Liver (tissue), 9 donors: ENCODE results near the gene DDX17. TPM values are rescaled to one million over a fixed set of nuclear protein-coding genes. Genes with fewer than 3 reads are reported as not detected.

Source experiments
- DNase-seq: peaks from one replicate; pipeline ENCODE4 v3.0.0-alpha.2; 2017; ENCODE audit warnings: low spot score
- H3K27ac ChIP-seq, 2 donors: one replicate each; pipeline ENCODE4 v1.7.0; 2013; ENCODE audit warnings: inconsistent platforms in 2 of 2, low read length in 2 of 2, control low read depth in 1 of 2, low read depth in 1 of 2, mild to moderate bottlenecking in 1 of 2
- H3K27me3 ChIP-seq, 4 donors: one replicate each; pipeline versions ENCODE4 v1.6.1 to v1.7.0; 2013; ENCODE audit warnings: low read length in 3 of 4, inconsistent platforms in 1 of 4, mild to moderate bottlenecking in 1 of 4, moderate library complexity in 1 of 4; ENCODE audit not compliant: control insufficient read depth in 4 of 4, insufficient read depth in 4 of 4
- H3K36me3 ChIP-seq, 4 donors: one replicate each; pipeline versions ENCODE4 v1.6.1 to v1.7.0; 2013; ENCODE audit warnings: low read length in 3 of 4, mild to moderate bottlenecking in 3 of 4, low read depth in 1 of 4, moderate library complexity in 1 of 4; ENCODE audit not compliant: control insufficient read depth in 4 of 4, insufficient read depth in 3 of 4
- H3K4me1 ChIP-seq, 4 donors: one replicate each; pipeline versions ENCODE4 v1.6.1 to v1.7.0; 2013; ENCODE audit warnings: low read length in 3 of 4, mild to moderate bottlenecking in 3 of 4, moderate library complexity in 1 of 4; ENCODE audit not compliant: control insufficient read depth in 4 of 4, insufficient read depth in 4 of 4
- H3K4me3 ChIP-seq, 3 donors: one replicate each; pipeline versions ENCODE4 v1.6.1 to v1.7.0; 2013; ENCODE audit warnings: low read length in 3 of 3, control low read depth in 1 of 3, low read depth in 1 of 3, mild to moderate bottlenecking in 1 of 3
- H3K9ac ChIP-seq, 2 donors: one replicate each; pipeline ENCODE4 v1.7.0; 2013; ENCODE audit warnings: low read length in 2 of 2, mild to moderate bottlenecking in 2 of 2, moderate library complexity in 2 of 2, control low read depth in 1 of 2, low read depth in 1 of 2
- H3K9me3 ChIP-seq, 4 donors: one replicate each; pipeline versions ENCODE4 v1.6.1 to v1.7.0; 2013; ENCODE audit warnings: low read length in 3 of 4; ENCODE audit not compliant: control insufficient read depth in 4 of 4
- ATF3 ChIP-seq: IDR thresholded peaks from 2 replicates; pipeline ENCODE4 v1.6.1; 2016; ENCODE audit warnings: antibody characterized with exemption
- EGR1 ChIP-seq, 2 donors: IDR thresholded peaks; 2 replicates each; pipeline ENCODE4 v1.6.1; 2016 to 2018; ENCODE audit warnings: antibody characterized with exemption in 2 of 2, low read depth in 2 of 2
- FOXA1 ChIP-seq: IDR thresholded peaks from 2 replicates; pipeline ENCODE4 v1.6.1; 2016; ENCODE audit warnings: antibody characterized with exemption
- FOXA2 ChIP-seq: IDR thresholded peaks from 2 replicates; pipeline ENCODE4 v1.6.1; 2016; ENCODE audit warnings: antibody characterized with exemption
- GABPA ChIP-seq, 2 donors: IDR thresholded peaks in 1 of 2; conservative IDR thresholded peaks in 1 of 2; 2 replicates each; pipeline ENCODE4 v1.6.1; 2016; ENCODE audit warnings: antibody characterized with exemption in 2 of 2, mild to moderate bottlenecking in 1 of 2, moderate library complexity in 1 of 2
- HNF4A ChIP-seq, 2 donors: conservative IDR thresholded peaks; 2 replicates each; pipeline ENCODE4 v1.6.1; 2016; ENCODE audit warnings: antibody characterized with exemption in 2 of 2, mild to moderate bottlenecking in 2 of 2
- HNF4G ChIP-seq: IDR thresholded peaks from 2 replicates; pipeline ENCODE4 v1.6.1; 2016; ENCODE audit warnings: antibody characterized with exemption
- JUND ChIP-seq, 2 donors: IDR thresholded peaks; 2 replicates each; pipeline ENCODE4 v1.6.1; 2016; ENCODE audit warnings: antibody characterized with exemption in 2 of 2
- MAX ChIP-seq: IDR thresholded peaks from 2 replicates; pipeline ENCODE4 v1.6.1; 2016; ENCODE audit warnings: antibody characterized with exemption
- NR2F2 ChIP-seq: IDR thresholded peaks from 2 replicates; pipeline ENCODE4 v1.6.1; 2016; ENCODE audit warnings: antibody characterized with exemption
- RAD21 ChIP-seq, 2 donors: IDR thresholded peaks; 2 replicates each; pipeline ENCODE4 v1.6.1; 2016; ENCODE audit warnings: antibody characterized with exemption in 2 of 2, mild to moderate bottlenecking in 2 of 2
- REST ChIP-seq: IDR thresholded peaks from 2 replicates; pipeline ENCODE4 v1.6.1; 2016; ENCODE audit warnings: antibody characterized with exemption, mild to moderate bottlenecking
- RXRA ChIP-seq, 2 donors: IDR thresholded peaks; 2 replicates each; pipeline ENCODE4 v1.6.1; 2017 to 2018; ENCODE audit warnings: antibody characterized with exemption in 2 of 2, mild to moderate bottlenecking in 1 of 2
- SP1 ChIP-seq: IDR thresholded peaks from 2 replicates; pipeline ENCODE4 v1.6.1; 2018; ENCODE audit warnings: antibody characterized with exemption, mild to moderate bottlenecking
- TAF1 ChIP-seq: conservative IDR thresholded peaks from 2 replicates; pipeline ENCODE4 v1.6.1; 2016; ENCODE audit warnings: antibody characterized with exemption, mild to moderate bottlenecking
- YY1 ChIP-seq: IDR thresholded peaks from 2 replicates; pipeline ENCODE4 v1.6.1; 2016; ENCODE audit warnings: antibody characterized with exemption, mild to moderate bottlenecking
- ZBTB33 ChIP-seq: IDR thresholded peaks from 2 replicates; pipeline ENCODE4 v1.6.1; 2016; ENCODE audit warnings: antibody characterized with exemption
- WGBS: extraction: QIAGEN DNeasy Blood & Tissue Kit; methylation state at CpG from one replicate; pipeline ENCODE4 v1.1.7; 2013; 5-methylcytosine and 5-hydroxymethylcytosine counted together
- polyA plus RNA-seq, 2 donors: library from polyadenylated mRNA; stranded (reverse) in 1 of 2; unstranded in 1 of 2; fragments of 200-250 nt in 1 of 2; fragments of >200 nt in 1 of 2; fragmentation: Nextera tagmentation in 1 of 2; extraction: Ambion mirVana in 1 of 2; gene quantifications; one replicate each; pipeline versions ENCODE4 v1.2.1 to v1.2.3, GENCODE V29; 2013 to 2015
- total RNA-seq, 2 donors: library from RNA; depleted of rRNA; stranded (reverse); fragments of >200 nt; gene quantifications; one replicate each; pipeline ENCODE4 v1.2.3, GENCODE V29; 2014
- TF ChIP-seq, protein P1 (sequence below): fragments of 150-350 bp; IDR thresholded peaks from 2 replicates; pipeline ENCODE4 v1.5.1; 2017; ENCODE audit warnings: improper control_type of control experiment, low read depth, low read length; ENCODE audit not compliant: missing input control
- donor health status: healthy.
- donor health status: healthy.
- donor health status: healthy.
- donor health status: healthy.
- donor health status: healthy.

DDX17 gene
- total and polyA plus RNA-seq, 4 donors: 46.3 to 451 (median 173) TPM

GRCh38 chr22:38489561-38490145 is 16.5 kb downstream of the DDX17 start:
- no peaks in the 10 kb centered on the region for H3K27me3 ChIP-seq
- WGBS: 87% methylated on average over 7 of the region's 7 CpGs
- DNase-seq: no peak
- peaks cover 27 to 78% (median 73%) of the 10 kb centered on the region in 4 donors for H3K36me3 ChIP-seq
- H3K9me3 ChIP-seq: no peaks in the 10 kb centered on the region
- TF ChIP-seq MAX: no peak
- no peak for TF ChIP-seq ATF3
- no peak for TF ChIP-seq HNF4A (conservative IDR thresholded peaks at IDR 0.05)
- no peak for TF ChIP-seq NR2F2
- TF ChIP-seq YY1: no peak
- no peak for TF ChIP-seq SP1
- TF ChIP-seq FOXA1: no peak
- no peak for TF ChIP-seq TAF1
- TF ChIP-seq HNF4G: no peak
- no peak for TF ChIP-seq RAD21 (IDR thresholded peaks at IDR 0.05)
- no peak for TF ChIP-seq EGR1 (IDR thresholded peaks at IDR 0.05; ENCODE audit: low read depth in 2 of 2)
- TF ChIP-seq JUND (IDR thresholded peaks at IDR 0.05): no peak
- no peak for TF ChIP-seq FOXA2
- TF ChIP-seq REST: no peak
- no peak for TF ChIP-seq RXRA (IDR thresholded peaks at IDR 0.05)
- TF ChIP-seq, protein P1, sequence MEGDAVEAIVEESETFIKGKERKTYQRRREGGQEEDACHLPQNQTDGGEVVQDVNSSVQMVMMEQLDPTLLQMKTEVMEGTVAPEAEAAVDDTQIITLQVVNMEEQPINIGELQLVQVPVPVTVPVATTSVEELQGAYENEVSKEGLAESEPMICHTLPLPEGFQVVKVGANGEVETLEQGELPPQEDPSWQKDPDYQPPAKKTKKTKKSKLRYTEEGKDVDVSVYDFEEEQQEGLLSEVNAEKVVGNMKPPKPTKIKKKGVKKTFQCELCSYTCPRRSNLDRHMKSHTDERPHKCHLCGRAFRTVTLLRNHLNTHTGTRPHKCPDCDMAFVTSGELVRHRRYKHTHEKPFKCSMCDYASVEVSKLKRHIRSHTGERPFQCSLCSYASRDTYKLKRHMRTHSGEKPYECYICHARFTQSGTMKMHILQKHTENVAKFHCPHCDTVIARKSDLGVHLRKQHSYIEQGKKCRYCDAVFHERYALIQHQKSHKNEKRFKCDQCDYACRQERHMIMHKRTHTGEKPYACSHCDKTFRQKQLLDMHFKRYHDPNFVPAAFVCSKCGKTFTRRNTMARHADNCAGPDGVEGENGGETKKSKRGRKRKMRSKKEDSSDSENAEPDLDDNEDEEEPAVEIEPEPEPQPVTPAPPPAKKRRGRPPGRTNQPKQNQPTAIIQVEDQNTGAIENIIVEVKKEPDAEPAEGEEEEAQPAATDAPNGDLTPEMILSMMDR: no peak
- TF ChIP-seq ZBTB33: no peak
- no peak for TF ChIP-seq GABPA (IDR thresholded peaks at IDR 0.05 in 1 of 2, conservative IDR thresholded peaks at IDR 0.05 in 1 of 2)
- H3K27ac ChIP-seq: peak overlapping the region in 1 of 2 donors; percentile 11
- no peak overlapping the region for H3K4me3 ChIP-seq
- H3K4me1 ChIP-seq: peaks cover 2 to 5% (median 2%) of the 10 kb centered on the region in 4 donors
- H3K9ac ChIP-seq: no peak overlapping the region
